ENCODE data around the gene GNG7. TPM values are rescaled to one million over a fixed set of nuclear protein-coding genes. Genes with fewer than 3 reads are reported as not detected.
"Not testable (repeated sequence)": the region's sequence is repeated elsewhere in the genome, so short reads cannot be mapped to it uniquely, and the experiment has no call there.

Gene GNG7
- polyA plus RNA-seq, 3 donors from 2014 or later: 0.22 to 0.84 (median 0.33) TPM

DNA sequence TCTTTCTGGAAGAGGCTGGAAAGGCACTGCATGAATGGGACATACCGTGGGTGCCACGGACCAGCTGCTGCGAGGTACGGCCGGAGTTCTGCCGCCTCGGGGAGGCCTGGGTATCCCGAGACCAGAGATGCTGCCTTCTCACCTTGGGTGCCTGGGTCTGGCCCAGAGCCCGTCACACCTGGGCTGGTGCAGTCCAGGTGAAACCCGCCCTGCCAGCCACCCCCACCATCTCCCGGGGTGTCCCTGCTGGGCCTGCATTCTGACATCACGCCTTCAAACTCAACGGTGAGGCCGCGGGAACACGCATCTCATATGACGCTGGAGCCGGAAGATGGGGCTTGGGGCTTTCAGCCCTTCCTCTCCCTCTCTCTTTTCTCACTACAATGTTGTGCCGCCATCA is 128.6 kb downstream of the GNG7 start:
- H3K27ac Mint-ChIP-seq: peak overlapping the region in 1 of 6 donors; percentile 17
- no peak for DNase-seq

GRCh38 chr19:2572152-2572551 is 130.3 kb downstream of the GNG7 start:
- DNase-seq; H3K9me3 Mint-ChIP-seq; H3K36me3 Mint-ChIP-seq; H3K27me3 Mint-ChIP-seq (ENCODE audit: low read depth in 3 of 3); H3K4me3 Mint-ChIP-seq; H3K27ac Mint-ChIP-seq: not testable (repeated sequence)
- H3K4me1 Mint-ChIP-seq: peaks cover 11 to 14% of the 10 kb centered on the region in 2 donors

More for the DNA sequence above, 128.6 kb downstream of the GNG7 start:
- peaks cover 0 to under 1% (median 0%) of the 10 kb centered on the region in 3 donors for H3K36me3 Mint-ChIP-seq
- H3K27me3 Mint-ChIP-seq (ENCODE audit: low read depth in 3 of 3): peaks cover 1 to 6% (median 4%) of the 10 kb centered on the region in 3 donors
- H3K4me3 Mint-ChIP-seq: no peak overlapping the region
- no peaks in the 10 kb centered on the region for H3K9me3 Mint-ChIP-seq
- no peaks in the 10 kb centered on the region for H3K4me1 Mint-ChIP-seq

- DNase-seq: no peak
- Mint-ChIP-seq H3K36me3 (peaks cover 0 to 3% (median 0%) of the 10 kb centered on the region in 3 donors), H3K4me3 (no peak overlapping the region), H3K9me3 (no peaks in the 10 kb centered on the region), H3K27me3 (ENCODE audit: low read depth in 3 of 3) (peaks cover 0 to 4% (median 0%) of the 10 kb centered on the region in 3 donors), H3K4me1 (peaks cover 13 to 18% of the 10 kb centered on the region in 2 donors), H3K27ac (no peak overlapping the region)
These were observed 132.7 kb downstream of the GNG7 start for GRCh38 chr19:2569596-2570465.

GRCh38 chr19:2567996-2568395 is 134.5 kb downstream of the GNG7 start:
- H3K4me1 Mint-ChIP-seq: peaks cover 20 to 22% of the 10 kb centered on the region in 2 donors
- H3K4me3 Mint-ChIP-seq: peak overlapping the region; percentile 22 to 68 (median 49)

DNA sequence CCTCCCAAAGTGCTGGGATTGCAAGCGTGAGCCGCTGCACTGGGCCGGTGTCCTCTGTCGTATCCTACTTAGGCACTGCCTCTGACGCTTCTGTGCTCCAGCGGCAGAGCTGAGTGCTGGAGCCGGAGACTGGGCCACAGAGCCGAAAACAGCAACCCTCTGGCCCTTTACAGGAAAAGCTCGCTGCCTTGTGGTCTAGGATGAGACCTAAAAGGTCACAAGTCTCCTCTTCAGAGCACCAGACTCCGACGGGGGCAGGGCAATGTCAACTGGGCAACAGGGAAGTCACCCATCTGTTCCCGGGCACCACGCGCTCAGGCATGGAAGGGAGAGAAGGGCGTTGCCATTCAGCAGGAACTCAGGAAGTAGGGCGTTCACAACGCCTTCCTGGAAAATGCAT is 134.9 kb downstream of the GNG7 start:
- H3K36me3 Mint-ChIP-seq: peaks cover 0 to 3% (median 0%) of the 10 kb centered on the region in 3 donors
- DNase-seq: no peak
- H3K27me3 Mint-ChIP-seq (ENCODE audit: low read depth in 3 of 3): peaks cover 0 to 4% (median 2%) of the 10 kb centered on the region in 3 donors
- H3K27ac Mint-ChIP-seq: peak overlapping the region in 3 of 6 donors; percentile 44 to 74 (median 72)
- peak overlapping the region; percentile 22 to 68 (median 49) for H3K4me3 Mint-ChIP-seq
- H3K4me1 Mint-ChIP-seq: peaks cover 22 to 23% of the 10 kb centered on the region in 2 donors
- no peaks in the 10 kb centered on the region for H3K9me3 Mint-ChIP-seq

More at GRCh38 chr19:2567996-2568395, 134.5 kb downstream of the GNG7 start:
- Mint-ChIP-seq H3K36me3 (peaks cover 0 to 3% (median 0%) of the 10 kb centered on the region in 3 donors), H3K9me3 (no peaks in the 10 kb centered on the region), H3K27ac (peak overlapping the region in 4 of 6 donors; percentile 6 to 74 (median 58)), H3K27me3 (ENCODE audit: low read depth in 3 of 3) (peaks cover 0 to 4% (median 2%) of the 10 kb centered on the region in 3 donors)
- no peak for DNase-seq

- H3K4me3 Mint-ChIP-seq: peak overlapping the region in 3 of 5 donors; percentile 44 to 89 (median 45)
- not testable (repeated sequence) for H3K9me3 Mint-ChIP-seq; H3K36me3 Mint-ChIP-seq; H3K27me3 Mint-ChIP-seq (ENCODE audit: low read depth in 3 of 3); DNase-seq
- peak overlapping the region in 2 of 6 donors; percentile 23 to 64 for H3K27ac Mint-ChIP-seq
- peaks cover 39 to 46% of the 10 kb centered on the region in 2 donors for H3K4me1 Mint-ChIP-seq
These were observed 138.9 kb downstream of the GNG7 start for GRCh38 chr19:2563546-2563945.

DNA sequence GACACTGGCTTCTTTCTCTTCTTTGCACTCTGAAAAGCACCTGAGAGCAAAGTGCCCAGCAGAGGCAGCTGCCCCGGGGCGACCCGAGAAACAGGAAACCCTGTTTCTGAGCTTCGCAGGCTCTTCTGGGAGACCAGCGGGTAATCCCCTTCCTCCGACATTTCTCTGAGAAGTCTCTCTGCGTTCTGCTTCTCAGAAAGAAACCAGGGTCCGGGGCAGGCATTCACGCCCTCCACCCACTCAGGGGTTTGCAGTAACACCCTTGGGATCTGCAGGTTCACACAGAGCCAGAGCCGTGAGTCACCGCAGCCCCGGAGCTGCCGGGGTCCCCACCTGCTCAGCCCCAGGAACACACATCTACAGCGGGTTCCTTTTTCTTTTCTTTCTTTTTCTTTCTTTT is 140.6 kb downstream of the GNG7 start:
- H3K27ac Mint-ChIP-seq: peak overlapping the region; percentile 88 to 94 (median 92)
- peak overlapping the region; percentile 85 to 93 (median 89) for H3K4me3 Mint-ChIP-seq
- DNase-seq: peak; percentile 61 to 67 (median 63)
- peaks cover 26 to 38% of the 10 kb centered on the region in 2 donors for H3K4me1 Mint-ChIP-seq
- H3K36me3 Mint-ChIP-seq: no peaks in the 10 kb centered on the region
- peaks cover 0 to 6% (median 3%) of the 10 kb centered on the region in 3 donors for H3K27me3 Mint-ChIP-seq (ENCODE audit: low read depth in 3 of 3)
- no peaks in the 10 kb centered on the region for H3K9me3 Mint-ChIP-seq

- peaks cover 31 to 43% of the 10 kb centered on the region in 2 donors for H3K4me1 Mint-ChIP-seq
- peak overlapping the region; percentile 85 to 93 (median 89) for H3K4me3 Mint-ChIP-seq
- peaks cover 0 to 6% (median 6%) of the 10 kb centered on the region in 3 donors for H3K27me3 Mint-ChIP-seq (ENCODE audit: low read depth in 3 of 3)
- DNase-seq: no peak
- H3K27ac Mint-ChIP-seq: peak overlapping the region in 5 of 6 donors; percentile 40 to 94 (median 88)
- no peaks in the 10 kb centered on the region for H3K36me3 Mint-ChIP-seq
- no peaks in the 10 kb centered on the region for H3K9me3 Mint-ChIP-seq
These were observed 141.3 kb downstream of the GNG7 start for GRCh38 chr19:2561221-2561620.

GRCh38 chr19:2560369-2560768 is 142.1 kb downstream of the GNG7 start:
- no peak overlapping the region for H3K4me3 Mint-ChIP-seq

GRCh38 chr19:2558543-2558942 is 144.0 kb downstream of the GNG7 start:
- H3K36me3 Mint-ChIP-seq: no peaks in the 10 kb centered on the region
- H3K27ac Mint-ChIP-seq: no peak overlapping the region
- H3K27me3 Mint-ChIP-seq (ENCODE audit: low read depth in 3 of 3): peaks cover 0 to 6% (median 6%) of the 10 kb centered on the region in 3 donors
- H3K4me3 Mint-ChIP-seq: no peak overlapping the region
- peaks cover 41 to 42% of the 10 kb centered on the region in 2 donors for H3K4me1 Mint-ChIP-seq
- H3K9me3 Mint-ChIP-seq: no peaks in the 10 kb centered on the region
- no peak for DNase-seq

More at GRCh38 chr19:2560369-2560768, 142.1 kb downstream of the GNG7 start:
- Mint-ChIP-seq H3K27ac (no peak overlapping the region), H3K9me3 (no peaks in the 10 kb centered on the region), H3K36me3 (no peaks in the 10 kb centered on the region), H3K4me1 (peaks cover 34 to 44% of the 10 kb centered on the region in 2 donors), H3K27me3 (ENCODE audit: low read depth in 3 of 3) (peaks cover 0 to 6% (median 6%) of the 10 kb centered on the region in 3 donors)
- DNase-seq: no peak

GRCh38 chr19:2558131-2558530 is 144.4 kb downstream of the GNG7 start:
- not testable (repeated sequence) for H3K4me3 Mint-ChIP-seq; H3K27me3 Mint-ChIP-seq (ENCODE audit: low read depth in 3 of 3); H3K36me3 Mint-ChIP-seq; H3K9me3 Mint-ChIP-seq; H3K27ac Mint-ChIP-seq; DNase-seq
- peaks cover 39 to 41% of the 10 kb centered on the region in 2 donors for H3K4me1 Mint-ChIP-seq

- Mint-ChIP-seq H3K4me3 (peak overlapping the region in 1 of 5 donors; percentile 41), H3K27me3 (ENCODE audit: low read depth in 3 of 3) (peaks cover 2 to 10% (median 5%) of the 10 kb centered on the region in 3 donors), H3K36me3 (no peaks in the 10 kb centered on the region), H3K4me1 (peaks cover 41 to 43% of the 10 kb centered on the region in 2 donors), H3K9me3 (no peaks in the 10 kb centered on the region), H3K27ac (peak overlapping the region in 4 of 6 donors; percentile 31 to 80 (median 56))
- DNase-seq: no peak
These were observed 145.4 kb downstream of the GNG7 start for GRCh38 chr19:2557093-2557440.

DNA sequence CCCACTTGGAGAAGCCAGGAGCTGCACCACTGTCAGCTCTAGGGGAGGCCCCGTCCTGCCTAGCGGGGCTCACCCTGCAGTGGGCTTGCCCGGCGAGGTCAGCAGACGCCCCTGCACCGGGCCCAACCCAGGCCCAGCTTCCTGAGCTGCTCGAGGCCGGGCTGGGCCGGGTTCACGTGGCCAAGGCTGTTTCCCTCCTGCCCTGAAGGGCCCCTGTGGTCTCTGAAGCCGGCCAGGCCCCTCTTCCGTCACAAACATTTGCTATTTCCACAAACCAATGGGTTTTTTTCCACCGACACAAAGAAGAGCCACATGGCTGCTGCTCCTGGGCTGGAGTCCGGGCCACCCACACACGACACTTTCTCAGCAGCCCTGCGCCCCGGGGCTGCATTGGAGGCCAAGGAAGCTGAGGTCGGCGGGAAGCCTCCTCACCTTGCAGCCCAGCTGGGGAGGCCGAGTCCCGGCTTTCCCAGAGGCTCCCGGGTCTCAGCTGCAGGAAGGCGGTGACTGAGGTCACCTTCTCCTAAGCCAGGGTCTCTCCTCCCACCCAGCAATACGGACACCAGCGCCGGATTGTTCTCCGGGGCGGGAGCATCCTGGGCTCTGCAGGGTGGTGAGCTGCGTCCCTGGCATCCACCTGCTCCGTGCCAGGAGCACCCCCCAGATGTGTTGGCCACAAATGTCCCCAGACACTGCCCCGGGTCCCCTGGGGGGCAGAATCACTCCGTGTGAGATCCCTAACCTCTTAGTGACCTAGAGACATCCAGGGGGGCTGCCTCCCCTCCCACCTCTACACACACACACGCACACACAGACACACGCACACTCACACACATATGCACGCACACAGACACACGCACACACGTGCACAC is 146.0 kb downstream of the GNG7 start:
- peaks cover 41 to 42% of the 10 kb centered on the region in 2 donors for H3K4me1 Mint-ChIP-seq
- no peaks in the 10 kb centered on the region for H3K9me3 Mint-ChIP-seq
- peak overlapping the region; percentile 11 to 80 (median 47) for H3K27ac Mint-ChIP-seq
- H3K4me3 Mint-ChIP-seq: peak overlapping the region in 2 of 5 donors; percentile 13 to 41
- H3K27me3 Mint-ChIP-seq (ENCODE audit: low read depth in 3 of 3): peaks cover 2 to 8% (median 5%) of the 10 kb centered on the region in 3 donors
- DNase-seq: no peak
- no peaks in the 10 kb centered on the region for H3K36me3 Mint-ChIP-seq

All from immature natural killer cell (primary cell).